Left cardiac atrium (tissue), 4 donors: ENCODE data around the gene NPBWR2. TPM values are rescaled to one million over a fixed set of nuclear protein-coding genes. Genes with fewer than 3 reads are reported as not detected.
A peak's percentile ranks its signal among the peaks of the same experiment; 100 is the strongest.

Experiments used
- ATAC-seq, 2 donors: fragments of 200-7000 bp; cut with Tn5 transposase; one replicate each; pipeline ENCODE4 v1.9.1; 2020; ENCODE audit warnings: mild to moderate bottlenecking in 2 of 2, moderate library complexity in 2 of 2
- DNase-seq: peaks from one replicate; pipeline ENCODE4 v3.0.0-alpha.2; 2020
- intact Hi-C, 2 donors: fragments of 100-400 bp; cut with DNase I; formaldehyde crosslinking; loops; one replicate each; pipeline versions ENCODE4 v1.14.1 to v1.15.1; 2022 to 2023
- total RNA-seq, 2 donors: library from RNA; stranded (reverse); fragmentation: NEBNext Ultra II Directional; extraction: Animal tissue kit (Norgen Biotek cat#: 25700); gene quantifications; one replicate each; pipeline ENCODE4 v1.2.1, GENCODE V29; 2021
- donor health status: DM: no; HTN: yes; CAD: no.
- donor health status: DM: no; HTN: yes; CAD: no; lungs with severe emphysema.
- donor health status: DM: yes; HTN: yes; CAD: no.
- donor health status: Dilated cardiomyopathy.

NPBWR2 gene
- total RNA-seq, 2 donors from 2014 or later = not detected

DNA sequence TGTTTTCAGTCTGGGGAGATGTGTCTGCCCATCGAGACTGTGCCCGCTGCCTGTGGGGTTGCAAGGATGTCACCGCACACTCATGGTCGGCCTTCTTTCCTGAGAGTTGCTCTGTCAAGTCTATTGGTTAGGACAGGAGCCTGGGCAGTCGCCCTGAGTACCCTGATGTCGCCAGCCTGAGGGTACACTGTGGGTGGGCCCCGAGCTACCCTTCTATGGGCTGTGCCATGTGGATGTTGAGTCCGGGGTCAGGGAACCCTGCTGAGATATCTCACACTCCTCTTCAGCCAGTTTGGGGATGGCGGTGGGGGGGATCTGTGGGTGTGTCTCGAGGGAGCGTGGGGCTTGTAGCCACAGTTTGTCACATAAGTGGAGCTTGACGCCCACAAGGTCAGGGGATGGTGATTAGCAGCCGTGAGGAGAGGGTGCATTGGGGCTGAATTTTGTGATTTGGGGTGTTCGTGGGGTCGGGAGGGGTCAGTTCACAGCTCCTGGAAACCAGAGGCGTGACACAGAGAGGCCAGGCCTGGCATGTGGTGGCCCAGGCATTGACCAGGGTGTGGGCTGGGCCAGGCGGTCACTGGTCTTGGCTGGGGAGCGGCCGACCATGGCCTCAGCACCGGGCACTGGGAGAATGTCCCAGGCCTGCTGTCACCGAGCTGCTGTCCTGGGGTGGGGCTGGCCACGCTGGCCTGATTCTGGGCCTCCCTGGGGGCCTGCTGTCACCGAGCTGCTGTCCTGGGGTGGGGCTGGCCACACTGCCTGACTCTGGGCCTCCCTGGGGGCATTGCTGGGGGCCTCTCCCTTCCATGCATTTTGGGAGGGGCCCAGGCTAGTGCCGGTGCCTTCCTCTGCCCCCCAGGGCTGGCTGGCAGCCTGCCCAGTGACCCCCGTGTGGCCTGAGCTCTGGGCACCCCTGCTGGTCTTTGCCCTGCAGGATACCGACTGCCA, 1.6 kb upstream of the NPBWR2 start:
- ATAC-seq = no peak
- intact Hi-C loops = no loop called here
- no peak for DNase-seq

DNA sequence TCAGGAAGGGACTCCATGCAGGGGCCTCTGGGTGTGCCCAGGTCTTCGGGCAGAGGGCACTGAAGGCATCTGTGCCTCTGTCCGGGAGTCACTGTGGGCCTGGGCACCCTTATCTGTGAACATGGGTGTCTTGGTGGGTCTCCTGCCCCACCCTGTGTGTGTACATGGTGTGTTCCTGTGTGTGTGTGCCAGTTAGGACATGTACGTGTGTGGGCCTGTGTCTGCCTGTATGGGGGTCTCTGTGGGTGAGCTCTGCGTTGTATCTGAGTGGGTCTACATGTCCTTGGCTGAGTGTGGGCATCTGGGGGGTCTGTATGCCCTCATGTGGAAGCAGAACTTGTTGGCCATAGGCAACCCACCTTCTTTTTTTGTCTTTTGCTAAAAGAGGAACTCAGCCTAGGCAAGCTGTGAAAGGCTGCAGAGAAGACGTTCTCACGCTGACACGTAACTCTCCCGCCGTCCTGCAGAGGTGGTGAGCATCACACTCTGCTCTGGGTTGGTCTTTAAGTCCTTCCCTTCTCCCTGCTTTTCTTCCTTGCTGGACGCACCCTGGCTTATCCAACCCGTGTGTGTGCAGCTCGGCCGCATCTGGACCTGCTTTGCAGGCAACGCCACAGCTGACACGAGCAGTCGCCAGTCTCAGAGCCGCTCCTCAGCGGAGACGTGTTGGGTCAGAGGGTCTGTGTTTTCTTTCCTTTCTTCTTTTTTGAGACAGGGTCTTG, 532 bp upstream of the NPBWR2 start:
- ATAC-seq = no peak
- intact Hi-C loops = no loop called here
- peak; percentile 6 for DNase-seq

DNA sequence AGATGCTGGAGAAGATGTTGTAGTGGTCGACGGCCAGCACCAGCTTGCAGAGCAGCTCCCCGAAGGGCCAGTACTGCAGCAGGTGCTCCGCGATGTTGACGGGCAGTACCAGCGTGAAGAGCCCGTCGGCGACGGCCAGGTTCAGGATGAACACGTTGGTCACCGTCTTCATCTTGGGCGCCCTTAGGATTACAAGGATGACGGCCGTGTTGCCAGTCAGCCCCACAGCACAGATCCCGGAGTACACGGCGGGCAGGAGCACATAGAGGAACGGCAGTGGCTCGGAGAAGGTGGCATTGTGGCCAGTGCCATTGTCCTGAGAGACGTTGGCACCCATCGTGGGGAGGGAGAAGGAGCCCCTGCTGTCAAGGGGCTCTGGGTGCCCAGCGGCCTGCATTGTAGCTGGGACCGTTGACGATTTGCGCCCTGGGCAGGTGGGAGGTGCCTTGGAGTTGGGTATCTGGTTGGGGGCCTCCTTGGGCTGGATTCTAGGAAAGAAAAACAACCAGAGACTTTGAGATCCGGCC, 867 bp downstream of the NPBWR2 start:
- ATAC-seq (no peak), DNase-seq (peak; percentile 9)
- intact Hi-C loops = no loop called here

DNA sequence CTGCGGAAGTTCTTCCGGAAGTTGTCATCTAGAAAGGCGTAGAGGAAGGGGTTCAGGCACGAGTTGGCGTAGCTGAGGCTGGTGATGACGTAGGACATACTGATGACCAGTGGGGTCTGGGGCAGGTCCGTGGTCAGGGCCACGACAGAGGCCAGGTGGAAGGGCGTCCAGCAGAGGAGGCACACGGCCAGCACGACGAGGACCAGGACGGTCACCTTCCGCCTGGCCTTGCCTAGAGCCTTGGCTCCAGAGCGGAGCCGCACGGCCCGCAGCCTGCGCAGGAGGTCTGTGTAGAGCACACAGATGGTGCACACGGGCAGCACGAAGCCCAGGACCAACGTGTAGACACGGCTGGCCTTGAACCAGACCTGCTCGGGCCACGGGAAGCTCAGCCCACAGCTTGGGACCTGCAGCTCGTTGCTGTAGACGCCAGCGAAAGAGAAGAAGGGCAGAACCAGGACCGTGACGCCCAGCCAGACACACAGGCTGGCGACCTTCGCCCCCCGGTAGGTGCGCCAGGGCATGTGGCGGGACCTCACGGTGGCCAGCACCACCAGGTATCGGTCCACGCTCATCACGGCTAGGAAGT, 1.4 kb downstream of the NPBWR2 start:
- intact Hi-C loops = no loop called here
- DNase-seq = peak; percentile 19
- no peak for ATAC-seq

DNA sequence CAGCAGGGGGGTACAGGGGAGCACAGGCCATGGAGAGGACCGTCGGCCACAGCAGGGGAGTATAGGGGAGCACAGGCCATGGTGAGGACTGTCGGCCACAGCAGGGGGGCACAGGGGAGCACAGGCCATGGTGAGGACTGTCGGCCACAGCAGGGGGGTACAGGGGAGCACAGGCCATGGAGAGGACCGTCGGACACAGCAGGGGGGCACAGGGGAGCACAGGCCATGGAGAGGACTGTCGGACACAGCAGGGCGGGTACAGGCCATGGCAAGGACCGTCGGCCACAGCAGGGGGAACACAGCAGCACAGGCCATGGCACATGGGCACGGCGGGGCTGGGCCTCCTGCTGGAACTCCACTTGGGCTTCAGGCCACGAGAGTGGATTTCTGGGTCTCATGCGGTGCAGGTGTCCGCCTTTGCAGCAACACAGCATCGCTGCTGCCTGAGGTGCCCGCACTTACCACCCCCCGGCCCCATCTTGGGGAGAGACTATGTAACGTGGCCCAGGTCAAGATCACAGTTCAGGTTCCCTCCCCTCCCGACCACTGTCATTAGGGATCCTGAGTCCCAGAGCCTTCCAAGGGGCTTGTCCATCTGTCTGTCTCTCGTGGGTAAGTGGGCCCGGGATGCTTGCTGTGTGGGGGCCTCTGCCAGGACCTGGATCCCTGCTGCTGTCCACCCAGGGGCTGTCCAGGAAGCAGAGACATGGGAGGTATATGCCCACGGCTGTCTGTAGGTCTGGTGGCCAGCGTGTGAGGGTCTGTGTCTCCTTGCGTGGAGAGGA, 2.5 kb downstream of the NPBWR2 start:
- intact Hi-C loops = no loop called here
- ATAC-seq (no peak), DNase-seq (peak; percentile 6)

DNA sequence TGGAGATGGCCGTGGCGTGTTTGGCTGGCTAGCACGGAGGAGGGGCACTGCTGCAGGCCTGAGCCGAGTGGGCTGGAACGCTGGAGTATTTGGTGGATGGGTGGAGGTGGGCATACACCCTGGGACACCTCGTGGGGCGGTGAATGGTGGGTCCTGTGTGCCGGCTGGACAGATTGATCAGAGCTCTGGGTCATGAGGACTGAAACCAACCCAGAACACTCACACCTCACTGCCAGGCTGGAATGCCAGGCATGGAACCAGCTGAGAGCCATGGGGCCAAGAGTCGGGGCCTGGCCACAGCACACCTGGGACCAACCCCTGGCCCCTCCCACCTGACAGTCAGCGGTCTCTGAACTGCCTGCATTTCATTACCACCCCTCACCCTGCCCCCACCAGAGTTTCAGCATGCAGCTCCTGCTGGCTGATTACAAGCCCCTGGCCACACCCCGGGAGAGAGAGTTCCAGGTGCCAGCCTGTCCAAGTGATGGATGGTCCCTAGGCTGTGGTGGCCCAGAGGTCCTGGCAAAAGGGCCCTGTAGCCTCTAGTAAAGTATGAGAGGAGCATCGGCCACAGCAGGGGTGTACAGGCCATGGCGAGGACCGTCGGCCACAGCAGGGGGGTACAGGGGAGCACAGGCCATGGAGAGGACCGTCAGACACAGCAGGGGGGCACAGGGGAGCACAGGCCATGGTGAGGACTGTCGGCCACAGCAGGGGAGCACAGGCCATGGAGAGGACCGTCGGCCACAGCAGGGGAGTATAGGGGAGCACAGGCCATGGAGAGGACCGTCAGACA, 3.3 kb downstream of the NPBWR2 start:
- intact Hi-C loops = no loop called here
- DNase-seq (peak; percentile 6), ATAC-seq (no peak)

DNA sequence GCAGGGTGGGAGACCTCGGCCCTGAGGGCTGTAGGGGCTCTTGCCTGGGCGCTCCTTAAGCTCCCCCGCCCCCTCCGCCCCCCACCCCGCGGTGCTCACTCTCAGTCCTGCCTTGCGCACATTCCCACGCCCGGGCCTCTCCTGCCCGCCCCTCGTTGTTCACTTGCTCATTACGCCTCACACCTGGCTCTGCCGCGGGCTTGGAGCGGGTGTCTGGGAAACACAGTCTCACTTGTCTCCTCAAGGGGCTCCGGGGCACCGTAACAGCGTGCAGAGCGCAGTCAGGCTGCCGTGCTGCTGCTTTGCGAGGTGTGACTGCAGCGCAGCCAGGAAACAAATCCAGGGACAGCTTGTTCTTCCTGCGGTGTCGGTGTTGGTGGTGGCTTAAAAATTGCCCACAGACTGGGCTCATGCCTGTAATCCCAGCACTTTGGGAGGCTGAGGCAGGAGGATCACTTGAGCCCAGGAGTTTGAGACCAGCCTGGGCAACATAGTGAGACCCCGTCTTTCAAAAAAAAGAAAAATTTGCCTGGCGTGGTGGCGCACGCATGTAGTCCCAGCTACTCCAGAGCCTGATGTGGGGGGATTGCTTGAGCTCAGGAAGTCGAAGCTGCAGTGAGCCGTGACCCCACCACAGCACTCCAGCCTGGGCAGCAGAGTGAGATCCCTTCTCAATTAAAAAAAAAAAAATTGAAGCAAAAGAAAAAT, 4.6 kb downstream of the NPBWR2 start:
- ATAC-seq (peak; percentile 15 to 29), DNase-seq (peak; percentile 27)

DNA sequence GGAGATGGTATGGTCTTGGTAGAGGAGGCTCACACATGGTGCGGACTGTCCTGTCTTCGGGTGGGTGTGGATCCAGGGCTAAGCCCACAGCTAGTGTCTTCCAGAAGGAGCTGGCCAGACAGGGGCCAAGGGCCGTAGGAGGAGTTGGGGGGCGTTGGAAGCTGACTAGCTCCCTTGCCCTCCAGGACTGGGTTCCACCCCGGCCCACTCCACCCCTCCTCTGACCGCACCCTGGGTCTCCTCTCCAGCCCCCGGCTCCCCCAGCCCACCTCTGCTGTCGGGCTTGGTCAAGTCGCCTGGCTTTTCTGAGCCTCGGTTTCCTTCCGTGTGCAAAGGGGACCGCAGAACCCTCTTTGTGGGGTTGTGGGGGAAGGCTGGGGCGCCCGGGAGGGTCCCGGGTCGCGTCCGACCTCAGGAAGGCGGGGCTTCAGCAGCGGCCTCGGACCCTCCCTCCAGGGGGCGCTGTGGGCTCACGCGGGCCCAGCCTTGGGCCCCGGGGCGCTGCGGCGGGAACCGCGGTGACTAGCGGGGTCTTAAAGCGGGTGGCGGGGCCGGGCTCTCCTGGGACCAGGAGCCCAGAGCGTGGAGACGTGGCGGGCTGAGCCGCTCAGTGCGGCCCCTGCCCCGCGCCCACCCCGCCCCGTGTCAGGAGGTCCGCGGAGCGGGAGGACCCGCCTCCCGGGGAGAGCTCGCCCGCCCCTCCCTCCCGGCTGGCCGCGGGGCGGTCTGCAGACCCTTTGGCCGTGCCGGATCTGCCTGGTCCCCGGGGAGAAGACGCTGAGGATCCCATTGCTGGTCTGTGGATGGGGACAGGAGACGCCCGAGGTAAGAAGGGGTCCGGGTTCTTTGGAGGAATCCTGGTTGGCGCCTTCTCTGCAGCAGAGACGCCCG, 5.4 kb downstream of the NPBWR2 start:
- intact Hi-C loops = no loop called here
- peak; percentile 50 for DNase-seq
- ATAC-seq = peak; percentile 71 to 78

More for the DNA sequence above, 4.6 kb downstream of the NPBWR2 start:
- intact Hi-C loops = no loop called here

DNA sequence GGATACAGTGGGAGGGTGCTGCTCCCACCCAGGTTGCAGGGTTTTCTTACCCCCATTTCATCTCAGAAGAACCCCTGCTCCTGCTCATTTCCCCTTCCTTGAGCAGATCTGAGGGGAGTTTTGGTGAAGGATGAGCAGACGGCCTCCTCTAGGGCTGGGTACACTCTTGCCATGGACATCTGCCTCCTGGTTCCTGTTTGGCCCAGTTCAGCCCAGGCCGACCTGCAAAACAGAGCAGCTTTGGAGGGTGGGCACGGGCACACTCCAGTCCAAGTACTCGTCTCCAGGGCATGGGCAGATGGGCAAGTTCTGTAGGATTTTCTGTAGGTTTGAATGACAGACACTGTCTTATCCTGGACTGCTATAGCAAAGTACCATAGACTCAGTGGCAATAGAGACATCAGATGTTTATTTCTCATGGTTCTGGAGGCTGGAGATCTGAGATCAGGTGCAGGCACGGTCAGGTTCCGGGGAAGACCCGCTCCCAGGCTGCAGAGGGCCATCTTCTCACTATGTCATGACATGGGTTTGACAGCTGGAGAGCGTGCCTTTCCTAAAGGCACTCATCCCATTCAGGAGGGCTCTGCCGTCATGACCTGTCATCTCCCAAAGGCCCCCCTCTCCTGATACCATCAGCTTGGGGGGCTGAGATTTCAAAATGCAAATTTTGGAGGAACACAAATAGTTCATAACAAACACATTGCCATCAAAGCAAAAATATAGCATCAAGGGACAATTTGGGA, 6.2 kb downstream of the NPBWR2 start:
- intact Hi-C loops = no loop called here
- DNase-seq (peak; percentile 1), ATAC-seq (no peak)

DNA sequence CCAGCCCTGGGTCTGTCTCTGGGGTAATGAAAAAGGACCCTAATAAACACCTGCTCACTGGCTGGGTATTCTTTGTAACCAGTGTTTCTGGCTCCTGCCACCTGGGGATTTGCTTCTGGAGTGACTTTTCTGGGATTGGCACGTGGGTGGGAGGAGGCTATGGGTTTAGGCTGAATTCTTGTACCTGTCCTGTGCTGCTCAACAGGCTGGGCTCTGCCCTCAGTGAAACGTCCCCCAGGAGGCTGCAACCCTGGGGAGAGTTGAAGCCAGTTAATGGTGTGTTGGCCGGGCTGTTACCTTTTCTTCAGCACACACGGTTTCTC, 6.8 kb downstream of the NPBWR2 start:
- ATAC-seq (no peak), DNase-seq (no peak)
- intact Hi-C loops = no loop called here

DNA sequence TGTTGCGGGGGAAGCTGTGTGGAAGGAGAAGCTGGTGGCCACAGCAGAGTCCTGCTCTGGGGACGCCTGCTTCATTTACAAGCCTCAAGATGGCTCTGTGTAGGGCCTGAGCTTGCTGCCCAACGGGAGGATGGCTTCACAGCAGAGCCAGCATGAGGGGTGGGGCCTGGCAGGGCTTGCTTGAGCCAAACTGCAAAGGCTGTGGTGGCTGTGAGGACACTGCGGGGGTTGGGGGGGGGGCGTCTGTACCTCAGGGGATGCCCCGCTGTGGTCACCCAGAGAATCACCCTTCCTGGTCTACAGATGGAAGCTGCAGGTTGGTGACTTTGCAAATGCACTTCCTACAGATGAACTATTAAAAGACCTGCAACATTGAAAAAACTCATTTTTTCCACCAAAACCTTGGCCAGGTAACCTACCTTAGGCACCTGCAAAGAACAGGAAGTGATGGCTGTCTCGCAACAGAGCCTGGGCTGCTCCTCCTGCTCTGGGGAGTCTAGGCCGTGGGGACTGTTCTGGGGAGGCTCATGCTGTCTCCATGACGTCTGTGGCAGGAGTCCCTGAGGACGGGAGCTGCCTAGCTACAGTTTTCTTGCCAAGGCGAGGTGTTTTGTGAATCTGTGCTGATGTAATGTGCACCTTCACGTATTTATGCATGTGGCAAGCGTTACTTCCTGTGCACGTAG, 7.3 kb downstream of the NPBWR2 start:
- intact Hi-C loops = no loop called here
- DNase-seq = no peak
- no peak for ATAC-seq

DNA sequence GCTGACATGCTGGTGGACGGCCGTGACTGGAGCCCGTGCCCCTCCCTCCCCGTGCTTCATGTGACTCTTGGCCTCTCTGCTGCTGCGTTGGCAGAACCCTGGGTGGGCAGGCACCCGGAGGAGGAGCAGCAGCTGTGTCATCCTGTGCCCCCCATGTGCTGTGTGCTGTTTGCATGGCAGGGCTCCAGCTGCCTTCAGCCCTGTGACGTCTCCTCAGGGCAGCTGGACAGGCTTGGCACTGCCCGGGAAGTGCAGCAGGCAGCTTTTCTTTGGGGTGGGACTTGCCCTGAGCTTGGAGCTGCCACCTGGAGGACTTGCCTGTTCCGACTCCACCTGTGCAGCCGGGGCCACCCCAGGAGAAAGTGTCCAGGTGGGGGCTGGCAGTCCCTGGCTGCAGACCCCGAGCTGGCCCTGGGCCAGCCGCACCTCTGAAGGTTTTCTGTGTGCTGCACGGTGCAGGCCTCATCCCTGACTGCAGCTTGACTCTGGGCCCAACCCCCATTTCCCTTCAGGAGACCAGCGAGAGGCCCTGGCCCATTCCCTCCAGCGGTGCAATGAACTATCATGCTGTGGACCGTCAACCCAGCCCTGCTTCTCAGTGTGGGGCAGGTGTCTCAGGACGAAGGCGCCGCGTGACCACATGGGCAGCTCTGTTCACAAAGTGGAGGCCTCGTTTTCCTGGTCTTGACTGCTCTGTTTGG, 8.1 kb downstream of the NPBWR2 start:
- no peak for ATAC-seq

DNA sequence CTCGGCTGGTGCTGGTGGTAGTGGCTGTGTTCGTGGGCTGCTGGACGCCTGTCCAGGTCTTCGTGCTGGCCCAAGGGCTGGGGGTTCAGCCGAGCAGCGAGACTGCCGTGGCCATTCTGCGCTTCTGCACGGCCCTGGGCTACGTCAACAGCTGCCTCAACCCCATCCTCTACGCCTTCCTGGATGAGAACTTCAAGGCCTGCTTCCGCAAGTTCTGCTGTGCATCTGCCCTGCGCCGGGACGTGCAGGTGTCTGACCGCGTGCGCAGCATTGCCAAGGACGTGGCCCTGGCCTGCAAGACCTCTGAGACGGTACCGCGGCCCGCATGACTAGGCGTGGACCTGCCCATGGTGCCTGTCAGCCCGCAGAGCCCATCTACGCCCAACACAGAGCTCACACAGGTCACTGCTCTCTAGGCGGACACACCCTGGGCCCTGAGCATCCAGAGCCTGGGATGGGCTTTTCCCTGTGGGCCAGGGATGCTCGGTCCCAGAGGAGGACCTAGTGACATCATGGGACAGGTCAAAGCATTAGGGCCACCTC, 8.8 kb downstream of the NPBWR2 start:
- DNase-seq = no peak
- no peak for ATAC-seq
- intact Hi-C loops = no loop called here

More for the DNA sequence above, 8.1 kb downstream of the NPBWR2 start:
- intact Hi-C loops = no loop called here
- no peak for DNase-seq

DNA sequence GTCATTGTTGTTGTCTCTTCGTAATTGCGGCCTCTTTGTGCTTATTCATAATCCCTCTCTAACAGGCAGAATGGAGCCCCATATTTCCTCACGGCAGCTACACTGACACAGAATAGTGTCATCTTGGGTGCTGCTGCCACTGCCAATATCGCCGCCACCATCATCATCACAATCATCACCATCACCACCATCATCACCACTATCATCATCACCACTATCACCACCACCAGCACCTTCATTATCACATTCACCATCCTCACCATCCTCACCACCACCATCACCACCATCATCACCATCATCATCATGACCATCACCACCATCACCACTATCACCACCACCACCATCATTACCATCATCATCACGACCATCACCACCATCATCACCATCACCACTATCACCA, 10.8 kb downstream of the NPBWR2 start:
- DNase-seq (no peak), ATAC-seq (no peak)
- intact Hi-C loops = no loop called here

DNA sequence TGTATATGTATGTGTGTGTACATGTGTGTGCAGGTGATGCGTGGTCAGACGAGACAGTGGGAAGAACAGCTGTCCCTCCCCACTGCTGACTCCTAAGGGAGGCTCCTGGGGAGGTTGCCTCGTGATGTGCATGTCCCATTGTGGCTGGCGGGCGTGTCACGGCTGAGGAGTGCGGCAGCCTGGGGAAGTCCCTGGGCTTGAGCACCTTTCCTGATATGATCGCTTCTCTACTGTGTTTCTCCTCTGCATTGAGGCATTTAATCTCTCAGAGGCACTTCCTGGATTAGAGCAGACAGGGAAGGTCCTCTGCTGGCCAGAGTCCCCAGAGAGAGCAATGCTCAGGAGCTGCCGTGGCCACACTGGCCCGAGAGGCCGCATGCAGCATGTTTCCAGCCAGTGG, 11.4 kb downstream of the NPBWR2 start:
- no peak for DNase-seq
- no peak for ATAC-seq
- intact Hi-C loops = no loop called here
